GM18511 (cell line): ENCODE measurements around the gene GPC3.
A peak's percentile ranks its signal among the peaks of the same experiment; 100 is the strongest.
"Not testable (repeated sequence)": the region's sequence is repeated elsewhere in the genome, so short reads cannot be mapped to it uniquely, and the experiment has no call there.

Experiments
- ATAC-seq: cut with Tn5 transposase; IDR thresholded peaks from one replicate; pipeline ENCODE4 v1.9.1; 2021; ENCODE audit warnings: mild to moderate bottlenecking, moderate library complexity; ENCODE audit not compliant: unreplicated experiment

GPC3 gene

DNA sequence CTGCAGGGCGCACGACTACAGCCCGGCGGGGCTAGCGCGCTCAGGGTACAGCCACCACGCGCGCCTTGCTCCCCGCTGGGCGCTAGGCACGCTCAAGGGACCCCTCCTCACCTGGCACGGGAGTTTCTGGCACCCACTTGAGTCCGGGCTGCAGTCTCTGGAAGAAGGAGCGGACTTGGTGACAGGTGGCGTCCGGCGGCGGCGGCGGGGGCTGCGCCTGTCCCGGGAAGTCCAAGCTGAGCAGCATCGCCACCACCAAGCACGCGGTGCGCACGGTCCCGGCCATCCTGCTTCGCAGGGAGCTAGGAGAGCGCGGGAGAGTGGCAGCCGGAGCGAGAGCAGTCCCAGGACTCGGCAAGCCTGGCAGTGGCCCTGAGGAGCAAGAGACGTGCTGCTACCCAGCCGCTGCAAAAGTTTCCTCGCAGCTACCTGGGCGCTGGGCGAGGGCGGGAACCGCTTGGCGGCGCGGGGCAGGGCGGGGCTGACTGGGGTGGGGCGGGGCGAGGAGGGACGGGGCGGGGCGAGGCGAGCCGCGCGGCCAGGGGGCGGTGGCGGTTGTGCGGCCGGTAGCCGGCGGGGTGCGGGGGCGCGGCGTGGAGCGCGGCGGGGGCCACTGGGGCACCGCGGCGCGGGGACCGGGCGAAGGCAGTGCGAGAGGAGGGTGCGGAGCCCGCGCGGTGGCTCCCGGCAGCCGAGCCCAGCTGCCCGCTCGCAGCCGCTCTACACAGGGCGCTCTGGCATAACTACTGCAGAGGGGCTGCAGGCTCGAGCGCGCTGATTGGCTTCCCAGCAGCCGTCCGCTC lies at the start of gene GPC3:
Gene GPC3 (minus strand): TSS at position 431 of the 803 bp plus-strand sequence.
- ATAC-seq, result peak; percentile 76

DNA sequence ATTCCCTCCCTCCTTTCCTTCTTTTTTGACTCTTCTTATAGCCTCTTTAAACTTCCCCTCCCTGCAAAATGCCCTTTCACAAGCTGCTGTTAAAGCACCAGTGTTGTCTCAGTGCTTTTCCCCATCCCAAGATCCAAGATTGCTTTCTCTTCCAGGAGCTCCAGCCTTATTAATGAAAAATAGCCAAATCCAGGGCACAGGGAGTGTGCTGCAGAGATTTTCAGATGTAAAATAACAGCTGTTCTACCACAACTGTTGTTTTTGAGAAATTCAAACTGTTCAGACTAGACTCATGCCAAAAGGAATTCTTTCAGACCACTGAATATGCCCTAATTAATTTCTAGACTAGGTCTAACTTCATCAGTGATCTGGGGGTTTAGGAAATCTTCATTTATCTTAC lies 47.0 kb upstream of the GPC3 start:
- no peak for ATAC-seq

DNA sequence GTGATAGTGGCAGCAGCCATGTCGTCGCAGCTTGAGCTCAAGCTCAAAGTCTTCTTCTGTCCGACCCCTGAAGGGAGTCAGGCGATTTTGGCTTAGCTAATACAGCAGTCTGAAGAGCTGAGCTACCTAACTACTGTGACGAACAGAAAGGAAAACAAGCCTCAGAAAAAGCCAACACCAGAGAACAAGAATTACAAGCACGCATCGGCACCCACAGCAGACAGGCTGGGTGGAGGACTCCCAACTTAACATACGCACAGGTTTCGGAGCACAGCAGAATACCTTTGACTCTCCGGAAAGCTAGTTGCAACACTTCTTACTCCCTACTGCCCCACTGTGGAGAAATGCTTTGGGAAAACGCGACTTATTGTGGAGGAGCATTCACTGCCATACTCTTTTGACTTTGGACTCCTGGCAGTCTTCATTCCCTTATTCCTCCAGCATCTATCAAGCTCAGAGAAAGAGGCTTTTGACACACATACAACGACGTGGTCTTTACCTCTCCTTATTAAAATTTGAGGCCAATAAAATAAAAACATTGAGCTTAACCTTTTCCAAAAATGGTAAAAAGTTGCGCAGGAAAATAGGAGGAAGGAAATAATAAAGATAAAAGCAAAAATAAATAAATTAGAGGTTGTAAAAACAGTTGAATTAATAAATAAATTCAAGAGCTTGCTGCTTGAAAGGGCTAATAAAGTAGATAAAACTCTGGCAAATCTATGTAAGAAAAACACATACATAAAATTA lies 41.3 kb upstream of the GPC3 start:
- ATAC-seq, result peak; percentile 73

DNA sequence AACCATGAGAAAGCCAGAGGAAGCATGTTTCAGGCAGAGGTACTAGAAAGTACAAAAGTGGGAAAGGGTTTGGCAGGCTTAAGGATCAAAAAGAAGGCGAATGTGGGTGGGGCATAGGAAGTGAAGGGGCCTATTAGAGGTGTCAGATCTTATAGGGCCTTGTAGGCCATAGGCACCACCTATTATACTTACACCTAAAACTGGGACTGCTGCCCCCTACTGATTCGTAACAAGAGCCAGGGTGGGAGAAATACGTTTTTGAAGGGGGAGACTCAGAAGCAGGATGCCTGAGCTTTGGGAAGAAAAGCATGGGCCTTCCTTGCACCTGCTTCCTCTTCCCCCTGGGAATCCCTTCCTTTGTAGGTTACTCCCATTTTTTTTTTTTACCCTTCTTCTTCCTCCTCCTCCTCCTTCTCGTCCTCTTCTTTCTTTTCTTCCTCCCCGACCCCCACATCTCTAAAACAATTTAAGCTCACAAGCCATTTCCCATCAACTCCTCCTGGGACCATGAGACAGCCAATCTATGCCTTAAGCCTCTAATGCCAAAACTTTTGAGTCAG lies 40.7 kb upstream of the GPC3 start:
- ATAC-seq, result no peak

DNA sequence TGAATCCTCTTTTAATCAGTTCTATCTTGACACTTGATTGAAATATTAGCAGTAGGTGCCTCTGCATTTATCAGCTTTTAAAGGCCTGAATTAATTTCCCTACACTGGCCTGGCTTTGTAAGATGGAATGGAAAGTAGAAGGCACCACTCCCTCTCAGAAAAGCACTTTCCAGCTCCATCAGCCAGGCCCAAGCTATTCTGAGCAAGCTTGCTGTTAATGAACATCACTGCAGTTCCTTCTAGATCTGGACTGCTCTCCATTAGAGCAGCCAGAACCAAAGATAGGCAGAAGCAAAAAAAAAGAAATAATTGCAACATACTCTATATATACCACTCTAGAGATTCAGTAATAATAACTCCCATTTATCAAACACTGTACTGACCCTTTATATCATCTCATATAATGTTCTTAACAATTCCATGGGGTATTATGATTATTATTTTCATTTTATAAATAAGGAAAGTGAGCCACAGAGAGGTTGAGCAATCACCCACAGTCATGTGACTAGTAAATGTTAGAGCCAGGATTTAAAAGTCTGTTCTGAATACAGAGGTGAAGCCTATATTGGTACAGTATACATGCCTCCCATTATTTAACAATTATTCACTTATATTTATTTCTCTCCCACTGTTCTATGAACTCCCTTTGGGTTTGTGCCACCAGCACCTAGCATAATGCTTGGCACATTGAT lies 39.4 kb upstream of the GPC3 start:
- no peak for ATAC-seq

DNA sequence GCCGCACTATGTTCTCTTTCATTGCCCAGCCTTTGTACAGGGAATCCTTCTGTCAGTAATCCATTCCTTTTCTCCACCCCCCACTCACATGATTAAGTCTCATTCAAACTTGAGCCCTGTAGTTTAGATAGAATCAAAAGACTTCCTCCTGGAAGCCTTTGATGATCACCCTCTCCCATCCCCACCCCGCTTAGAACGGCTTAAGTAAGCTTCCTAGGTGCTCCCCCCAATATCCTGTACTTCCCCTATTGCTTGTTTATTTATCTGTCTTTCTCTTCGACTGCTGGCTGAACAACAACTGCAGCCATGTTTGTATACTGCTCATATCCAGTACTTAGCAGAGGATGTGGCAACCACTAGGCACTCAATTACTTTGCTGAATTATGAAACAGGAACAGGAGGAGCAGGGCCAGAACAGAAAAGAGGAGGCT lies 38.5 kb upstream of the GPC3 start:
- no peak for ATAC-seq

DNA sequence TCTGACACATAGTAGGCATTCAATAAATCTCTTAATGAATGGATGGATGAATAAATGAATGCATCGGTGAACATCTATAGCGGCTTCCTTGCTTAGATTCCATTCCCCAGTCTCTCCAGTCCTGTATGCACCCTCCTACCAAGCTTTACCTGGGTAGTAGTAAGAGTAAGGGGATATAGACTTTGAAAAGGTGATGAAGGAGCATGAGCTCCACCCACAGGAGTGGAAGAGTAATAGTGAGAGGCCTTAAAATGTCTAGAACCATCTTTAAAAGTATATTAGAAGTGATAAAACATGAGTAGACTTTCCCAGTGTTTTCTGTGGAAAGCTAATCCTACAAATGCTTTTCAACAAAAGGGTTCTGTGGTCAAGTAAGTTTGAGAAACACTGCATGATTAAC lies 35.5 kb upstream of the GPC3 start:
- ATAC-seq, result no peak

DNA sequence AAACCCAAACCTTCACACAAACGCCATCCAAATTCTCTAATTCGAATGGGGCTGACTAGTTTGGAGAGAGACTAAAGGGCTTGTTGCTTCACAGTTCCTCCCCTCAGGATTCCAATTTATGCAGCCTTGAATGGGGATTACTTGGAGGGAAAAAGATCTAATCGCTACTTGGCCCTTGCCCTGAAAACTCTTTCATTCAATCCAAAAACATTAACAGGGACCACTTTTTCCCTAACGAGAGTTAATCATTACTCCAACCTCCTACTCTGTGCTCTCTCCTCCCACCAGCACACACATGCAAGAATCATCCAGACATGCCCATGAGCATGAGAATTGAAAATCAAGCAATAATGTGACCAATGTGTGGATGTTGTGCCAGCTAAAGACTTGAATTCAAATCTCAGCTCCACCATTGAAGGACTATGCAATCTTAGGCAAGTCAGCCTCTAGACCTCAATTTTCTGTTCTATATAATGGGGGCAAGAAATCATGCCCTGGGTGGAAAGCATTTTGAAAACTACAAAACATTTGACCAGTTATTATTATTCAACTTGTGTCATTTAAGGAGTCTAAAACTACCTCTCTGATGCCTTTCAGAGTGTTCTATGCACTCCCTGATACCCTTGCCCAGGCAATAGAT lies 34.3 kb upstream of the GPC3 start:
- no peak for ATAC-seq

DNA sequence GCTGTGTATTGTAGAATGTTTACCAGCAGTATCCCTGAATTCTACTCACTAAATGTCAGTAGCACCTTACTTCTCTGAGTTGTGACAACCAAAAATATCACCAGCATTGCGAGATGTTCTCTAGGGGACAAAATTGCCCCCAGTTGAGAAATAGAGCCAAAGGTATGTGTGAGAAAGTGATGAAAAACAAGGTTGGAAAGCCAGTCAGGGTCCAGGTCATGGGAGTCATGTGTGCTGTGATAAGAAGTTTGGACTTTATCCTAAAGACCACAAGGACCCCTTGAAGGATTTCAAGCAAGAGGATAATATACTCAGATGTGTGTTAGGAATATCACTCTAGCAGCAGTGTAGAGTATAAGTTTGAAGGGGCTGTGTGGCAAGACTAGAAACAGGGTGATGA lies 30.9 kb upstream of the GPC3 start:
- not testable (repeated sequence) for ATAC-seq

DNA sequence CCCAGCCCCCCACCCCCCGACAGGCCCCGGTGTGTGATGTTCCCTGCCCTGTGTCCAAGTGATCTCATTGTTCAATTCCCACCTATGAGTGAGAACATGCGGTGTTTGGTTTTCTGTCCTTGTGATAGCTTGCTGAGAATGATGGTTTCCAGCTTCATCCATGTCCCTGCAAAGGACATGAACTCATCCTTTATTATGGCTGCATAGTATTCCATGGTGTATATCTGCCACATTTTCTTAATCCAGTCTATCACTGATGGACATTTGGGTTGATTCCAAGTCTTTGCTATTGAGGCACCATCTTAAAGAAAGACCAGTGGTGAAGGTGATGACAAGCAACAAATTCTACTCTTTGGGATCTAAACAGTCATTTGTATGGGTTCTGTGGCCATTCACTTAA lies 30.1 kb upstream of the GPC3 start:
- not testable (repeated sequence) for ATAC-seq

DNA sequence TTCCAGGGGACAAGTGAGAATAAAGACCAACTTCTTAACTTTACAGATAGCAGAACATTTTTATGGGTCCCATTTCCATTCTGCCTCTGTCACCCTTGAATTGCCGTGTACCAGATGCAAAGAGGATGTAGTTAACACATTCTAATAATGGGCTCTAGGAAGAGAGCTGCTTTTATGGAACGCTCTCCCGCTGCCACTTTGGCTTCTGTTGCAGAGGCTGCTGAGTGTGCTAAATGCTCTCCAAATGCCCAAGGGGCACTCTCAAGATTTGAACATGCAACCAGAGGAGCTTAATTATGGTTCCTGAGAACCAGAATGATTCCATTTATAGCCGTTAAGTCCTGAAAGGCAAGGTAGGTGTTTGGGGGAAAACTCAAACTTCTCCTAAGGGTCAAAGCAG lies 28.1 kb upstream of the GPC3 start:
- ATAC-seq, result no peak

DNA sequence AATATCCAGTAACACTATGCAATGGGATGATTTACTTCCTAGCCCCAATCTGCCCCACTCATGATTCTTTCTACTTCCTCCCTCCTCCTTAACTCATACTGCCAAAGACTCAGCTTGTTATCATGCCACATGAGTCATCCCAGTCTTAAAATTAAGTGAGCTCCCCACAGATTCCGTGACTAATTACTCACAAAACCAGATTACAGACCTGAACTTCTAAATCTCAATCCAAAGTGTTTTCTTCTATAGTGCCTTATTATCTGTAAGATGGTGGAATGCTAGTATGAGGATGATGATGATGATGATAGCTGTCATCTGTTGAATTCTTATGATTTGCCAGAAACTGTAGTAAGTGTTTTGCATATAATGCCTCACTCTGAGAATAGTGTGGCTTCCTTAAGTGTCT lies 27.7 kb upstream of the GPC3 start:
- ATAC-seq, result no peak

DNA sequence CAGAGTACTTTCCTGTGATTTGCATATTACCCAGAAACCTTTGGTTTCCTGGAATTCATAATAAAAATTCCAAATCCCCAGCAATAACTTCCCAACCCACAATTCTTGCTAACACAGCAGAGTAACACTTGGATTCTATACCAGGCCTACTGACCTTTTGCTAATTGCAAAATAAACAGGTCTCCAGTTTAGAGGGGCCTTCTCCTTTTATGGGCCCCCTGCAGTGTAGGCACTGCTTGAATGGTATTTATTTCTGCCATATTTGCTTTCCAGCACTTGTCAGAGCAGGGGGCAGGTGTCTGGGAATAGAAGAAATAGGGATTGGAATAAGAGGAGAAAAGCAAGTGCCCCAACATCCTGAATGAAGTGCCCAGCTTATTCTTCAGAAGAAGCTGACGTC lies 25.3 kb upstream of the GPC3 start:
- ATAC-seq, result no peak

DNA sequence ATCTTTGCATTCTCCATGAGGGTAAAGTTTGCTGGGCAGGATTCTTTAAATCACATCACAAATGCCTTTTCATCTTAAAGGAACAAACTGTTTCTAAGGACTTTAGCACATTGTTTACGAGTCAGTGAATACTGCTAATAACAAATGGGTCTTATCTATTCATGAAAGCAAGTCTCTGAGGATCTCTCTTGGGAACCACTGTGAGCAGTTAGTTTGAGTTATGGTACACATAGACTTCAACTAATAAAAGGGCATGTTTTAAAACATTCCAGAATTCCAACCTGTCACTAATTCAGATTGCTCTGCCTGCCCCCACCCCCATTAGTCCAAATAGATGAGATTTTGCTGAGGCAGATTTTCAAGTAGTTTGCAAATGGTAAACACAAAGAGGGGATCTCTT lies 22.3 kb upstream of the GPC3 start:
- ATAC-seq, result no peak

DNA sequence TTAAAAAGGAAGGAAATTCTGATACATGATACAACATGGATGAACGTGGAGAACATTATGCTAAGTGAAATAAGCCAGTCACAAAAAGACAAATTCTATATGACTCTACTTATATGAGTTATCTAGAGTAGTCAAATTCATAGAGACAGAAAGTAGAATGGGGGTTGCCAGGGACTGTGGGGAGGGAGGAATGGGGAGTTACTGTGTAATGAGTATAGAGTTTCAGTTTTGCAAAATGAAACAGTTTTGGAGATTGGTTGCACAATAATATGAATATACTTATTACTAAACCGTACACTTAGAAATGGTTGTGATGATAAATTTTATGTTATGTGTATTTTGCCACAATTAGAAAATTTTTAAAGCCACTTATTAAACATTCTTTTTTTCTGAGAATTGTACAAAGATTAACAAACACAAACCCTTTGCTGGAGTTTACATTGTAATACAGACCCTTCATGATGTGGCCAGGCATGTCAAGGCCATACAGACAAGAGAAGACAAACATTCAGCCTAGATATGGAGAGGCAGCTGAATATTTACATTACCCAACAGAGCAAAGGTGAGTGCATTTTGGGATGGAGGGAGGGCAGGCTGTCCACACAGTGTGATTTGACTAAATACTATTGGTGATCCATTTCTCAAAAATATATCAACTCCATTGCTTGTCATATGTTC lies 21.2 kb upstream of the GPC3 start:
- ATAC-seq, result peak; percentile 82

DNA sequence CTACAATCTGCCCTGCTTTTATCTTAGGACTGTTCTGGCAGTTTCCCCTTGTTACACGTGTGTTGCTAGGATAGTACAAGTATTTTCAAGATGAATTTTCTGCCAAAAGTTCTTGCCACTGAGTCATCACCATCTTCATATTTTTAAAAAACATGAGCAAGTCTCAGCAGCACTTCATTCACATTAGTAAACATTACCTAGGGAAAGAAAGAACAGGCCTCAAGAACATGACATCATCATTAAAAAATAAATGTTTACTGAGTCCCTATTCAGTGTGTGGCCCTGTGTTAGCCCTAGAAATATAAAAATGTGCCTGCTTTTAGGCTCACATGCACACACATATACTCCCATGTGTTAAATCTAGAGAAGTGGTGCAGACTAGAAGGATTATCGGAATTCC lies 18.7 kb upstream of the GPC3 start:
- no peak for ATAC-seq

DNA sequence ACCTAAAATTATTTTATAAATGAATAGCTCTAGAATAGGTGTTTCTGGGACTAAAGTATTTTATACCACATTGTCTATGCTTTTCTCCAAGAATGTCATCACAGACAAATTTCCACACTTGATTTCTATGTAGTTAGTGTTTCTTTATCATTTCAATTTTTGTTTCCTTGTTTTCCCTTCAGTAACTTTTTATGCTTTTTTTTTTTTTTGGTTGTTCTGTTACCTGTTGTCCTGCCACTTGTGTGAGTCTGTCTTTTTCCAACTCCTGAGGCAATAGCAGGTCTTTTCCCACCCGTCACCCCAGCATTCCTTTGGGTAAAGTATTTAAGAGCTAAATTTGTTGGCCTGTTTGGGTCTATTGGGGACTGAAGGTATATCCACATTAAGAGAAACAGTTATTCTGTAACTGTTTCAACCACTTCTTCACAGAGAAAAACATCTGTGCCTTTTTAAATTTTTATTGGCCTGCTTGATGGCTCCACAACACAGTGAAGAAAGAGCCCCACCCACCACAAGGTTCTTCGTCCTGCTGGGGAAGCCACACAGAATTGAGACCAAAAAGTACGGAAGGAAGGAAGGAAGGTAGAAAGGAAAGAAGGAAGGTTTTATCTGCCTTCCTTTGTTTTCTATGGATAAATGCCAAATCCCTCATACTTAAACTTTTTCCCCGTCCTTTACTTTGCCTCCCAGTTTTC lies 17.7 kb upstream of the GPC3 start:
- ATAC-seq, result no peak

DNA sequence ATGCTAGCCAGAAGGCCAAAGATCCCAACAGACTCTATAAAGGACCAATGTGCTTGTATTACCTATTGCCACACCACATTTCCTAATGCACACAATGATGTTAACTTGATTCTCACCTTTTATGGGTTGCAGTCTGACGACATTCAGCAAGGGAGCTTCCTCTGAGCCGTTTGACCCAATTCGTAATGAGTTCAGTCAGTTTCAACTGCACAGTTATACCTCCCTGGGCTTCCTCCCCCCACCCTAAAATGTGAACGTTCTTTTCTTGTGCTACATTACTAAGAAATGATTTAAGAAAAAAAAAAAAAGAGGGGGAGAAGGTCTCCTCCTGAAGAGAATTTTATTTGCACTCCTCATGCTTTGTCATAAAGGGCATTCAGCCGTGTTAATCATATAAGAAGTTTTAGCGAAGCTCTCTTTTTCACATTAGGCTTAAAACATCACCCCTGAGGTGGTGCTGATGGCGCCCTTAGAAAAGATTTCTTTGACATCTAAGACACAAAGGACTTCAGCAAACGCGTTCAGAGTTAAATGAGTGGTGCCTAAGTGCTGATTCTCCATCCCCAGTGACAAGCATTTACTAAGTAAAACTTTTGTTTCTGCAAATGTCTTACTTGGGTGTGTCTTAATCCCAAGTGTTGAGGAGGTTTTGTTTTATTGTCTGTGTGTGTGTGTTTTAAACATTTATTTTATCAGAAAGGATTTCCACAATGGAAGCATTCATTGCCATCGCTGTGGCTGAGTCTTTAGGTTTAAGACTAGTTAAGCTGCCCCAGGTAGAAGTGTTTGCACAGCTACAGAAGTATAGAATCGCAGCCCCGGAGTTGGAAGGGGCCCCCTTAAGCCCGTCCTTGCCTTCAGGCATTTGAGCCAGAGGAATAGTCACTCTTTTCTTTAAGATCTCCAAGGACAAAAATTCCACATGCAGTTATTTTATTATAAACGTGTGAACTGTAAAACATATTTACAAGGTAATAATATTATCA lies 15.2 kb upstream of the GPC3 start:
- no peak for ATAC-seq
